Measurements from ENCODE around the gene KRT9. TPM values are rescaled to one million over a fixed set of nuclear protein-coding genes. Genes with fewer than 3 reads are reported as not detected.

KRT9 gene
- total and polyA plus RNA-seq, 7 donors: not detected

DNA sequence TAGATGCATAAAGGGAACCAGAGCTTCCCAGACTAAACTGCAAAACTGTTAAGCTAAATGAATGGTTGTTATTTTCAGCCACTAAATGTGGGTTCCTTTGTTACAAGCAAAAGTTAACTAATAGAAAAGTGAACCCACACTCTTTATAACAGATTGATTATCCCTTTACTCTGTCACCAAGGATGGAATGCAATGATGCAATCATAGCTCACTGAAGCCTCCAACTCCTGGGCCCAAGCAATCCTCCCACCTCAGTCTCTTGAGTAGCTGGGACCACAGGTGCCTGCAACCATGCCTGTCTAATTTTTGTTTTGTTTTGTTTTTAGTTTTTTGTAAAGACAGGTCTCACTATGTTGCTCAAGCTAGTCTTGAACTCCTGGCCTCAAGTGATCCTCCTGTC, 6.5 kb downstream of the KRT9 start:
- peaks cover 0 to 13% (median 0%) of the 10 kb centered on the region in 3 donors for H3K27me3 ChIP-seq
- H3K36me3 ChIP-seq: no peaks in the 10 kb centered on the region
- intact Hi-C loops (cut with DNase I): no loop called here
- TF ChIP-seq, protein P1, sequence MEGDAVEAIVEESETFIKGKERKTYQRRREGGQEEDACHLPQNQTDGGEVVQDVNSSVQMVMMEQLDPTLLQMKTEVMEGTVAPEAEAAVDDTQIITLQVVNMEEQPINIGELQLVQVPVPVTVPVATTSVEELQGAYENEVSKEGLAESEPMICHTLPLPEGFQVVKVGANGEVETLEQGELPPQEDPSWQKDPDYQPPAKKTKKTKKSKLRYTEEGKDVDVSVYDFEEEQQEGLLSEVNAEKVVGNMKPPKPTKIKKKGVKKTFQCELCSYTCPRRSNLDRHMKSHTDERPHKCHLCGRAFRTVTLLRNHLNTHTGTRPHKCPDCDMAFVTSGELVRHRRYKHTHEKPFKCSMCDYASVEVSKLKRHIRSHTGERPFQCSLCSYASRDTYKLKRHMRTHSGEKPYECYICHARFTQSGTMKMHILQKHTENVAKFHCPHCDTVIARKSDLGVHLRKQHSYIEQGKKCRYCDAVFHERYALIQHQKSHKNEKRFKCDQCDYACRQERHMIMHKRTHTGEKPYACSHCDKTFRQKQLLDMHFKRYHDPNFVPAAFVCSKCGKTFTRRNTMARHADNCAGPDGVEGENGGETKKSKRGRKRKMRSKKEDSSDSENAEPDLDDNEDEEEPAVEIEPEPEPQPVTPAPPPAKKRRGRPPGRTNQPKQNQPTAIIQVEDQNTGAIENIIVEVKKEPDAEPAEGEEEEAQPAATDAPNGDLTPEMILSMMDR (IDR thresholded peaks at IDR 0.05): no peak
- TF ChIP-seq POLR2AphosphoS5 (IDR thresholded peaks at IDR 0.05) (no peak), EP300 (IDR thresholded peaks at IDR 0.05) (no peak), POLR2A (IDR thresholded peaks at IDR 0.05) (no peak)
- DNase-seq: no peak
- H3K4me3 ChIP-seq: no peak overlapping the region
- no peaks in the 10 kb centered on the region for H3K4me1 ChIP-seq
- no peak overlapping the region for H3K27ac ChIP-seq
- H3K9me3 ChIP-seq: no peaks in the 10 kb centered on the region

DNA sequence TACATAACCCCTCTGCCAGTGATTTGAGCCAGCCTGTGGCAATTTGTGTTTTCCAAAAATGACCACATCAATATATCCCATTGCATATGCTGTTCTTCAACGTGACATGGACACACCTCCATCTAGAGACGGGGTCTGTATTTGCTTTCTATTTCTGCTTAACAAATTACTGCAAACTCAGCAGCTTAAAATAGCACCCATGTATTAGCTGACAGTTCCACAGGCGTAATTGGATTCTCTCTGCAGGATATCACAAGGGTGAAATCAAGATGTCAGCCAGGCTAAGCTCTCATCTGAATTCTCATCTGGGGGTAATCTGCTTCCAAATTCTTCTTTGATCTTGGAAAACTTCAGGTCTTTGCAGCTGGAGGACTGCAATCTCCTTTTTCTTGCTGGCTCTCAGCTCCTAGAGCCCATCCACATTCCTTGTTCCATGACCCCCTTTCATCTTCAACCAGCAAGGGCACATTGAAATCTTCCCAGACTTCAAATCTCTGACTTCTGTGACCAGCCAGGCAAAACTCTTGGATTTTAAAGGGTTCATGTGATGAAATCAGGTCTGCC, 8.2 kb downstream of the KRT9 start:
- Histone ChIP-seq H3K9me3 (no peaks in the 10 kb centered on the region), H3K4me1 (no peaks in the 10 kb centered on the region), H3K27me3 (peaks cover 0 to 20% (median 0%) of the 10 kb centered on the region in 3 donors), H3K36me3 (no peaks in the 10 kb centered on the region), H3K27ac (no peak overlapping the region), H3K4me3 (no peak overlapping the region)
- intact Hi-C loops (cut with DNase I): no loop called here
- TF ChIP-seq, protein P1 (IDR thresholded peaks at IDR 0.05): no peak
- TF ChIP-seq POLR2A (IDR thresholded peaks at IDR 0.05): no peak
- no peak for DNase-seq
- WGBS, 2 donors: 51 to 60% methylated on average over 3 of the region's 3 CpGs

DNA sequence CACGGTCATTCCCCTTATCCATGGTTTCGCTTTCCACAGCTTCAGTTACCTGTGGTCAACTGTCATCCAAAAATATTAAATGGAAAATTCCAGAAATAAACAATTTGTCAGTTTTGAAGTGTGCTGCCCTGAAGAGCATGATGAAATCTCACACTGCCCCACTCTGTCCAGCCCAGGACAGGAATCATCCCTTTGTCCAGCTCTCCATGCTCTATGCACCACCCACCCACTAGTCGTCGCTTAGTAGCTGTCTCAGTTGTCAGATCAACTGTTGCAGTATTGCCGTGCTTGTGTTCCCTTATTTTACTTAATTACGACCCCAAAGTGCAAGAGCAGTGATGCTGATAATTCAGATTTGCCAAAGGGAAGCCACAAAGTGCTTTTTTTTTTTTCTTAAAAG, 10.3 kb downstream of the KRT9 start:
- H3K9me3 ChIP-seq: no peaks in the 10 kb centered on the region
- 79 to 82% methylated on average over 6 of the region's 6 CpGs for WGBS, 2 donors
- TF ChIP-seq POLR2A (IDR thresholded peaks at IDR 0.05): no peak
- TF ChIP-seq, protein P1 (IDR thresholded peaks at IDR 0.05): no peak
- no peak for TF ChIP-seq EP300 (IDR thresholded peaks at IDR 0.05)
- no peak for TF ChIP-seq POLR2AphosphoS5 (IDR thresholded peaks at IDR 0.05)
- no peak overlapping the region for H3K4me3 ChIP-seq
- H3K36me3 ChIP-seq: no peaks in the 10 kb centered on the region
- no peaks in the 10 kb centered on the region for H3K4me1 ChIP-seq
- DNase-seq: no peak
- peaks cover 0 to 22% (median 0%) of the 10 kb centered on the region in 3 donors for H3K27me3 ChIP-seq
- no peak overlapping the region for H3K27ac ChIP-seq
- intact Hi-C loops (cut with DNase I): no loop called here

DNA sequence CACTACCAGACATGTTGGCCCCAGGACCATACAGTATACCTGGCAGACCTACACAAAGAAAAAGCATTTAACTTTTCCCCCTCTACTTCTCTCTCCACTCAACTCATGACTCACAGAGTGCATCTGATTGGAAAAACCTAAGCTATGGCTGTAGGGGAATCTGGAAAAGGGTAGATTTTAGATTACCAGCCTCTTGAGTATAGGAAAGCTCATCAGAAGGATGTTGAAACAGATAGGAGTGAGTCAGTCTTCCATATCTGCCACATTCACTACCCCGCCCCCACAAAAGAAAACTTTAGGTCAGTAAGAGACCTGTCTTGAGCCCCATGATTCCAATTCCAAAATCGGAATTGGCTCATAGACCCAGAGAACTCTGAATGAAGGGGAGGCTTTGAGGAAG, 12.3 kb downstream of the KRT9 start:
- Histone ChIP-seq H3K9me3 (no peaks in the 10 kb centered on the region), H3K27ac (no peak overlapping the region), H3K27me3 (peaks cover 0 to 22% (median 0%) of the 10 kb centered on the region in 3 donors), H3K36me3 (no peaks in the 10 kb centered on the region), H3K4me1 (no peaks in the 10 kb centered on the region), H3K4me3 (no peak overlapping the region)
- 93 to 96% methylated on average over 2 of the region's 2 CpGs for WGBS, 2 donors
- no peak for DNase-seq
- intact Hi-C loops (cut with DNase I): no loop called here
- TF ChIP-seq POLR2AphosphoS5 (IDR thresholded peaks at IDR 0.05) (no peak), POLR2A (IDR thresholded peaks at IDR 0.05) (no peak), EP300 (IDR thresholded peaks at IDR 0.05) (no peak)
- TF ChIP-seq, protein P1 (IDR thresholded peaks at IDR 0.05): no peak

DNA sequence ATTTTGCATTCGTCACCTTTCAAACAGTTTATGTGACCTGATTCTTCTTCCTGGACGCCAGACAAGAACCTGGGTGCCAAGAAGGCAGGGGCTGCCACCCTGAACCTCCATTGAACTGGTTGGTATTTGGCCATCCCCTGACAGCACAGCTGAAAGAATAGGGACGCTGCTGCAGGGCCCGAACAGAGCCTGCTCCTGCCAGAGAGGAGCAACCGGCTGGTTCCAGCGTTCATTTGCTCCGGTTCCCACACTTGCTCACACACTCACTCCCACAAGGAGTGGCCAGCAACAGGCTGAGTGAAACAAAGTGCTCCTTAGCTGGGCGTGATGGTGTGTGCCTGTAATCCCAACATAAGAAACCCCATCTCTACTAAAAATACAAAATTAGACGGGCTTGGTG, 14.9 kb downstream of the KRT9 start:
- no peak for DNase-seq
- Histone ChIP-seq H3K9me3 (no peaks in the 10 kb centered on the region), H3K36me3 (no peaks in the 10 kb centered on the region), H3K27me3 (peaks cover 0 to 14% (median 0%) of the 10 kb centered on the region in 3 donors), H3K27ac (no peak overlapping the region), H3K4me1 (no peaks in the 10 kb centered on the region), H3K4me3 (no peak overlapping the region)
- no peak for TF ChIP-seq EP300 (IDR thresholded peaks at IDR 0.05)
- TF ChIP-seq POLR2A (IDR thresholded peaks at IDR 0.05): no peak
- TF ChIP-seq, protein P1 (IDR thresholded peaks at IDR 0.05): no peak
- TF ChIP-seq POLR2AphosphoS5 (IDR thresholded peaks at IDR 0.05): no peak
- 82 to 85% methylated on average over 9 of the region's 9 CpGs for WGBS, 2 donors
- intact Hi-C loops (cut with DNase I): no loop called here
